Activated CD4-positive, alpha-beta T cell treated with anti-CD3 and anti-CD28 coated beads for 24 hours (primary cell): ENCODE measurements around the gene ABR.
A peak's percentile ranks its signal among the peaks of the same experiment; 100 is the strongest.

ENCODE experiments used
- DNase-seq, 2 donors: peaks; one replicate each; pipeline ENCODE4 v3.0.0-alpha.2; 2020; ENCODE audit warnings: low read depth in 2 of 2

ABR gene

DNA sequence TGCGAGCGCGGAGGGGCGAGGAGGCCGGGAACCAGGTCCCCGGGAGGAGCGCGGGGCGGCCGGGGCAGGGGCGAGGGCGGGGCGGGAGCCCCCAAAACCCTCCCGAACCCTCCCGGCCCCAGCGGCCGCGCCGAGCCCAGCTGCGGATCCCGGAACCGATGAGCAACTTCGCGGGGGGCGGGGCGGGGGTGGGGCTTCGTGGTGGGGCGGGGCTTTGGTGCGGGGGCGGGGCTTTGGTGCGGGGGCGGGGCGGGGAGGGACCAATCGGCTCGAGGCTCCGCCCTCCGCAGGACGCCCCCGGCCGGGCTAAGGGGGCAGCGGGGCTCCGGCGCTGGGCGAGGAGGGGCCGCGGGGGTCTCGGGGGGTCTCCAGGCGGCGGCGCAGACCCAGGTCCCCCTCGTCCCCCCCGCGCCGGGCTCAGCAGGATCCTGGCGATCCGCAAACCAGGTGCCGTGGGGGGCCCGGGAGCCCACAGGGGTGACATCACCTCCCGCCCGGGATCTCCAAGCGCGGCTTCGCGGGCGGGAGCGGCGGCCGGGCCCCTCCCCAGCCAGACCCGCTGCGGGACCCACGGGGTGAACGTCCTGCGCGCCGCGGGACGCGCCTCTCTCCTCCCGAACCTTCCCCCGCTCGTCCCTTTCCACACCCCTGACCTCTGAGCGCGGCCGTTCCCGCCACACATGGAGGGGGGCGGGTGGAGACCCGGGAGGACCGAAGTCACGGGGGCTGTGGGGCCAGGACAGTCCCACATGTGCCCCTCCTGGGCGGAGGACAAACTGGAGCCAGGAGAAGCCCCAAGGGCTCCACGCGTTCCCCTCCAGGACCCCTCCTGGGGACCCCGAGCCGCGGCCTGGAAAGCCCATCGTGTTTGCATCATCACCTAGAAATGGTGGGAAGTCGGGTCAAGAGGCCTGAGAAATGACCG is at the start of gene ABR:
Gene ABR (minus strand): TSS at position 164 of the 925 bp plus-strand sequence. CDS start 254 bp downstream, outside the sequence.
- peak in 1 of 2 donors; percentile 40 for DNase-seq

DNA sequence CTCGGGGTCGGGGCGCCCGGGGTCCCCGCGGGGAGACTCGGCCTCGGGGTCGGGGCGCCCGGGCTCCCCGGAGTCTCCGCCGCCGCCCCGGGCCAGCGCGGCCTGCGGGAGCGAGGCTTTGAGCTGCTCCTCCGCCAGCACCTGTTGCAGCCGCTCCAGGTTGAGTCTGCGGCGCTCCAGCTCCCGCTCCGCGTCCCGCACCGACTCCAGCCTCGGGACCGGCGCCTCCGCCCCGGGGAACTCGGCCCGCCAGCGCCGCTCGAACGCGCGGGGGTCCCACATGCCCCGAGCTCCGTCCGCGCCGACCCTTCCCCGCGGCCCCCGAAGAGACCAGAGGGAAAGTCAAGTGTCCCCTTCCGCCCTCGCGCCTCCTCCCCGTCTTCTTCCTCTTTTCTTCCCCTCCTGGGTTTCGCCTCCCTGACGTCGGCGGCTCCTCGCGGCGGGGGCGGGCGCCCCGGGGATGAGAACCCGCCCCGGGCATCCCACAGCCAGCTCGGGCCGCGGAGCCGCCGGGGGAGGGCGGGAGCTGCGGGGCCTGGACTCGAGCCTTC is 49.6 kb upstream of the ABR start:
- peak in 1 of 2 donors; percentile 14 for DNase-seq

DNA sequence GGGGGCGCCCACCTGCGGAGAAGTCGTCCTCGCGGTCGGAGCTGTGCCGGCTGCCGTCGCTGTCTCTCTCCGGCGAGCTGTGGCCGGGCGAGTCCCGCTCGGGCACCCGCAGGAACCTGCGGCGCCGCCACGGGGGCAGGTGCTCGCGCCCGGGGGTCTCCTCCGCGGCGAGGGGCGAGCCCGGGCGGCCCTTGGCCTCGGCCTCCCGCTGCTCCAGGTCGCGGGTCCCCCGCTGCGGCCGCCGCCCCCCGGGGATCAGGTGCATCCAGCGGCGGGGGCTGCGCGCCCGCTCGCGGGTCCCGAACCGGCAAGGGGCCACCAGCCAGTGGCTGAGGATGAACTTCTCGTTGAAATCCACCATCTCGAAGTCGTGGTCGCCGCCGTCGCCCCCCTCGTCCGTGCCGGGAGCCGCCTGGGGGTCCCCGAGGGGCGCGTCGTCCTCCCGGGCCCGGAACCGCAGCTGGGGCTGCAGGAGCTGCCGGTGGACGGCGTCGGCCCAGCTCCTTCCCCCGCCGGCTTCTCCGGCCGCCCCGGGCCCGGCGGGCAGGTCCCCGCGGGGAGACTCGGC is 49.1 kb upstream of the ABR start:
- DNase-seq: no peak

DNA sequence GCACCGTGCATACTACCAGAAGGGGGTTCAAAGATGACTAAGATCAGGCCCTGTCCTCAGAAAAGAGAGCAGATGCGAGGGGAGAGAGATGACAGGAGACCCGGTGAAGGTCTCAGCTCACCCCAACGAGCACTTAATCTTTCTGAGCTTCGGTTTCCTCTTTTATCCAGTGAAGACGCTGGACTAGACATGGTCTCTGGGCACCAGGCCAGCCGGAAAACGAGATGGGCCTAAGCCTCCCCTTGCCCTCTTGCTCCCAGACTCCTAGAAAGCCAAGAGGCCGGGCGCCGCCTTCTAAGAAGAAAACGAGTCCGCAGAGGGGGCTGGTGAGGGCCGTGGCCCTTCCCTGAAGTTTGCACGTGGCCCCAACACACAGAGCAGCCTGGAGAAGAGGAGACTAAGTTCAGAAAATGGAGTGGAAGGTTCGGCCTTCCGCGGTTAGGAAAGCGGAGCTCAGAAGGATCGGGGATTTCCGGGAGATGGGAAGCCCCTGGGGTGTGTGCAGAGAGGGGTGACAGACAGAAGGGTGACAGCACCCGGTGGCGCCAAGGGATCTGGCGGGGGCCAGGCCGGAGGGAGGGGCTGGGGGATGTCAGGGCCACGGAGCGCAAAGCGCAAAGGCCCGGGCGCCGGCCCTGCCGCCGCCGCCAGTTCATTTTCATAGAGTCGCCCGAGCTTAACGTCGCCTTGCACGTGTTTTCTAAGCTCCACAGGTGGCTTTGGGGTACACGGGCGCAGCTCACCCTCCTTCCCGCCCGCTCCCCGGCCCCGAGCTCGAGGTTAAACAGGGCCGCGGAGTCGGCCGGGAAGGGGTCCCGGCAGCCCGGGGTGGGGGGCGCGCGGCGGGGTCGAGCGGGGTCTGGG is 48.4 kb upstream of the ABR start:
- no peak for DNase-seq

DNA sequence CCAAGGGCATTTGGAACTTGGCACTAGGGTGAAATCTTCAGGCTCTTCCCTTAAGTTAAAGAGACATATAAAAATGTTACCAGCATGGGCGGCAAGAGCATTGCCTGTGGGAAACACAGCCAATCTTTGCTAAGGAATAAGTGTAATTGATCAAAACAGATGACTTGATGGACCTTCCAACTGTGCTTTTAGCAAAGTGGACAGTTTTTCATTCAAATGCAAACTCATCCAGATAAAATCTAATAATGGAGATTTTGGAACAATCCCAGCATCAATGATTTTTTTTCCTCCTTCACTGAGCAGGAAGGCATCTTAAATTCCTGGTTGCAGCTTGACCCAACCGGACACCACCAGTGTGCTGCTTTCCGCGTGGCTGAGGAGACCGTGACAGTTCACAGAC is 47.6 kb upstream of the ABR start:
- no peak for DNase-seq

DNA sequence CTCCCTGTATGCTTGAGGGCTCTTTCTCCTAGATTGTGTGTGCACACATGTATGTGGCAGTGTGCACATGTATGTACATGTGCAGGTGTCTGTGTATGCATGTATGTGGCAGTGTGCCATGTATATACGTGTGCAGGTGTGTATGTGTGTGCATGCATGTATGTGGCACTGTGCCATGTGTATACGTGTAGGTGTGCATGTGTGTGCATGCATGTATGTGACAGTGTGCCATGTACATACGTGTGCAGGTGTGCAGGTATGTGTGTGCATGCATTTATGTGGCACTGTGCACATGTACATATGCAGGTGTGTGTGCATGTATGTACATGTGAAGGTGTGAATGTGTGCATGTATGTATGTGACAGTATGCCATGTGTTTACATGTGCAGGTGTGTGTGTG is 46.5 kb upstream of the ABR start:
- DNase-seq: no peak

DNA sequence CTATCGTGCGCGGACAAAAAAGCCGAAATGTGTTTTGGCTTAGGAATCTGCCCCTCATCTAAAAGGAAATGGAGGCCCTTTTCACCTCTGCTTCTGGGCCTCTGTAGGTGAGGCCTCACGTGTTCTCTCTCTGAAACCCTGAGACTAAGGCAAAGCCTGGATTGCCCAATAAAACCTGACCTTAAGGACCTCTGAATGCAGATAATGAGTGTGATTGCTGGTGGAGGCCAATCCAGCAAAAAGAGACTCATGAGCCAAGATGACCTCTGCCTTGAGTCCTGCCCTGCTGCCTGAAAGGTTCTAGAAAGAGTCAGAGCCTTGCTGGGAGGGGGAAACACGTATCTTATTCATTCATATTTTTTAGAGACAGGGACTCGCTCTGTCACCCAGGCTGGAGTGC is 44.5 kb upstream of the ABR start:
- no peak for DNase-seq

DNA sequence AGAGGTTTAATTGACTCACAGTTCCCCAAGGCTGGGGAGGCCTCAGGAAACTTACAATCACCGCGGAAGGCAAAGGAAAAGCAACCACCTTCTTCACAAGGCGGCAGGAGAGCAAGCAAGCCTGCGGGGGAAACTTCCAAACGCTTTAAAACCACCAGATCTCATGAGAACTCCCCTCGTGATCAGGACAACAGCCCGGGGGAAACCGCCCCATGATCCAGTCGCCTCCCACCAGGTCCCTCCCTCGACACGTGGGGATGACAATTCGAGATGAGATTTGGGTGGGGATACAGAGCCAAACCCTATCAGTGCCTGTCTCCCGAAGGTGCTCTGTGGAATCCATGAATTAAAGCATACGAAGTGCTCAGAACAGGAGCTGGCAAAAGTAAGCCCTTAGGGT is 43.9 kb upstream of the ABR start:
- DNase-seq: no peak

DNA sequence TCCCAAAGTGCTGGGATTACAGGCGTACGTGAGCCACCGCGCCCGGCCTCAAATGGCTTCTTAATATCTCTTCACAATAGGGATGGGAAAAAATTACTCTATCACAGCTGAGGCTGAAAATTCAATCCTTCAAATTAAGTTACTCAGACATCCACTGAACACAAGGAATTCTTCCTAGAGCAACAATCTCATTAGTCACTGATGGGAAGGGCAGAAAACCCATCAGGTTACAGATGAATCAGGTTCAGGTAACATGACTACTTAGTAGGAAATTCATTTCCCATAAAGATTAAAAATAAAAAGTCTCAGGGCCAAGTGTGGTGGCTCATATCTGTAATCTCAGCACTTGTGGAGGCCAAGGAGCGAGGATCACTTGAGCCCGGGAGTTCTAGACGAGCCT is 42.5 kb upstream of the ABR start:
- DNase-seq: no peak

DNA sequence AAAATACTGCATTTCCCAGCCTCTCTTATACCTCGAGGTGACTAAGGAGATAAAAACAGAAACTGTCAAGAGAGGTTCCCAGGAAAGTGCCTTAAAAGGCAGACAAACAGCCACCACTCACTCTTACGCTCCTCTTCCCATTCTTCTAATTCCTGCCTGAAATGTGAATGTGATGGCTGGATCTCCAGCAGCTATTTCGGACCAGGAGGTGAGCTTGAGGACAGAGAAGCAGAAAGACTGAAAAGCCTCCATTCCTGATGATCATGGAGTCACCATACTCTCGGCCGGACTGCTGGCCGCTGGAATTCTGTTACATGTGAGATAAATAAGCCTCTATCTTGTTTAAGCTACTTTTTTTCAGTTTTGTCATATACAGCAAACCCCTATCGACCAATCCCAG is 41.4 kb upstream of the ABR start:
- DNase-seq: no peak

DNA sequence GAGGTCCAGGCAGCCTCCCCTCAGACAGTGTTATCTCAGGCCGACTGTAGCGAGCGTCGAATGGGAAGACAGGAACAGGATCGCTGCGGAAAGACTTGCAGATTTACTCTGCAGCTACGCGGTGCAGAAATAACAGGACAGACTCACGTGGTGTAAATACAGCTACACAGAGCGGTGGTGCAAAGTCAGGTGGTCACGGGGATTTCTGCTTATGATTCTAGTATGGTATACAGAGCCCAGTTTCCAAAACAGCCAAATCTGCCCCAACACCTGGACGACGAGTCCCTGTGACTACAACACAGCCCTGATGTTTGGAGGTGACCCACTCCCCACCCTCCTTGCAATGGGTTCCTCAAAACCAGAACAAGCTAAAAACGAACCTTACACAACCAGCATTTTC is 40.6 kb upstream of the ABR start:
- DNase-seq: no peak

DNA sequence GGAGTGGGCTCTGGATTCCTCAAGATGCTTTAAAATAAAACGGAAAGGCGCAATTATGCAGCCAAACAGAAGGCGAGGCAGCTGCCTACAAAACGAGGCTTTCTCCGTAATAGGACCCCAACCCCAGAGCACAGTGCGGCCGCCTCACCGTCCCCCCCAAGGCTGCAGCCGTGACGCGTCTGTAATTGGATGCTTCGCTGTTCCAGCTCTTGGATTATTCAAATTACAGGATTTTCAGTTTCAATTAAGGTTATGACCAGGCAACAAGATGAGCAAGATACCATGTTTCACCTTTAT is 37.3 kb upstream of the ABR start:
- no peak for DNase-seq

DNA sequence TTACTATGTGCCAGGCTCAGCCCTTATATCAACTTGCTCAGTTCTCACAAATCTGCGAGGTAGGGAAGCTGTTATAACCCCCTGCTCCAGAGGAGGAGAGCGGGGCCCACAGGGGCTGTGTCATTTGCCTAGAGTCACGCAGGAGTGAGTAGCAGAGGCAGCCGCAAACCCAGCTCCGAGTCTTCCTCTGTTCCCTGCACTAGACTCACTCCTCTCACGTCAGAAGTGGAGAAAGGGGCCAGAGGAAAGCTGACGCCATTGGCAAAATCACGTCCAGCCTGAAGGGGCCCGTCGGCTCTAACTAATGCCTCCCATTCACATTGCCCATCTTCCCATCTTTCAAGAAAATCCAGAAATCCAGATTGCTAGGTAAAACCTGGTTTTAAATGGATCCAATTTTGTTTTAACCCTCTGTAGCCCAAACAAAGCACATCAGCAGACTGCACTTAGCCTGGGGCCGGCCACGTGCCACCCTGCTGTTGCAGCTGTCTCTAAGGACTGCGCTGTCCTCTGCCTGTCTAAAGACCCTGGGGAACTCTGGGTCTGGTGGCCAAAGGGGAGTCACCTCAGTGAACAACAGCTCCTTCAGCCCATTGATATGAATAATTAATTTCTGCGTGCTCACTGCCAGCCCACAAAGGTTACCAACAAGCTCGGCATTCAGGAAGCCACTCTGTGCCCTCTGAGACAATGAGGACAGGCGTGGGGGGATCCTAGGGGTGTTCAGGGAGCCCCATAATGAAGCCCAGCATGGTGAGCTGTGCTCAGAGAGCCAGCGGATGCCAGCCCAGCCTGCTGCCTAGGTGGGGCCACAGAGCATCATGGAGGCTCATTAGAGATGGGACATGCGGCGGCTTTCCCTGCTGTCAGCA is 36.7 kb upstream of the ABR start:
- DNase-seq: no peak

DNA sequence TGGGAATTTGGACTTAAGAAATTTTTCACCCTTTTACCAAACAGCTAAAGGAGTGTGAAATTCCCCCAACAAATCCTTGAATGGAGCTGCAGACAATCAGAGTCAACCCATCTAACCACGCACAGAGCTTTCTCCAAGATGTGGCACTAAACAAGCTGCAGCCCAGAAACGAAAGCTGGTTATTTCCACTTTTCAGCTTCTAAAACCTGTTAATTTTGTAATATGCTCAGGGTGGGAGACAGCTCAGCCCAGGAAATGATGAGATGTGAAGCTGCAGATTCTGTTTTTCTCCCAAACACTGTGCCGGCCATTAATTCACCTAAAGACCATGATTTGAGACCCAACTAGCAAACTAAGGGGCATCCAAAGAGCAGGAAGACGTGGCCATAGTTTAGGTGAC is 33.2 kb upstream of the ABR start:
- DNase-seq: no peak

DNA sequence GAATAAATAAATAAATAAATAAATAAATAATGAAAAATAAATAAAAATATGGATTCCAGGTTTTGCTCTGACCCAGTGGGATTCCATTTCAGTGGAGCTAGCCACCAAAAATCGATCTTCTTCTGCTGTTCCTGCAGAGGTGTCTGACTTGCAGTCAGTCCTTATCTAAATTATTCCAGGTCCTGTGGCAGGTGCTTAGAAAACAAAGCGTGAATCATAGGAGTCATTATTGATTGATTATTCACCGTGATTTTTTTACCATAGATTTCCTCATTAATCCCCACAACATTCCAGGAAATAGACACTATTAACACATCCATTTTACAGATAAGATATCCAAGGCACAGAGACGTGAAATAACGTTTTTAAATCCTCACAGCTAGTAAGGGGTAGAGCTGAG is 31.5 kb upstream of the ABR start:
- no peak for DNase-seq

DNA sequence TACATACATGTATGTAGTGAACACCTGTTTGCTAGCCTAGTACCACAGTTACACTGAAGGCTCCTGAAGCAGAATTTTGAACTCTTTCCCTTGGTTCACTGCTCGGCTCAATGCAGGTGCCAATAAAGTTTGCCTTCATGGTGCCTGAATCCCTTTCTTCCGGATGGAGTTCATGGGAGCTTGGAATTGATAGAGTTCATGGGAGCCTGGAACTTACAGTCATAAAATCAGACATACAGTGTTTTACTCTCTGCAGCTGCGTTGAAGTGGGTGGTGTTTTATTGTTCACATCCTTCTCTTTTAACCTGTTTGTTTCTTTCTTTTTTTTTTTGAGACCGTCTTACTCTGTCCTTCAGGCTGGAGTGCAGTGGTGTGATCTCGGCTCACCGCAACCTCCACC is 29.2 kb upstream of the ABR start:
- no peak for DNase-seq

DNA sequence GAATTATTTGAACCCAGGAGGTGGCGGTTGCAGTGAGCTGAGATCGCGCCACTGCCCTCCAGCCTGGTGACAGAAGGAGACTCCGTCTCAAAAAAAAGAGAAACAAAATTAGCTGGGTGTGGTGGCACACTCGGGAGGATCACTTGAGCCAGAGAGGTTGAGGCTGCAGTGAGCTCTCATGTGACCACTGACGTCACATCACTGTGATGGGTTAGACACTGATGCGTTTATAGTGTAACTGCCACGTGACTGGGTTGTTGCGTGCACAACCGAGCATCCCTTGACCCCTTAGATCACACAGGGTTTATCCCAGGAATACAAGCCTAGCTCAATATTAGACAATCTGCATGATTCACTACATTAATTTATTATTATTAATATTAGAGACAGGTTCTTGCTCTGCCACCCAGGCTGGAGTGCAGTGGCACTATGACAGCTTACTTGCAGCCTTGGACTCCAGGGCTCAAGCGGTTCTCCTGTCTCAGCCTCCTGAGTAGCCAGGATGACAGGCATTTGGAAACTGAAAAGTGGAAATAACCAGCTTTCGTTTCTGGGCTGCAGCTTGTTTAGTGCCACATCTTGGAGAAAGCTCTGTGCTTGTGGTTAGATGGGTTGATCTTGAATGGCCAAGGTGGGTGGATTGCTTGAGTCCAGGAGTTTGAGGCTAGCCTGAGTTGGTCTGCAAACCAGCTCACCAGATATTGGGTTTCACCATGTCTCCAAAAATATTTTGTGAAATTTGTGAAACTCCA is 26.4 kb upstream of the ABR start:
- DNase-seq: no peak

DNA sequence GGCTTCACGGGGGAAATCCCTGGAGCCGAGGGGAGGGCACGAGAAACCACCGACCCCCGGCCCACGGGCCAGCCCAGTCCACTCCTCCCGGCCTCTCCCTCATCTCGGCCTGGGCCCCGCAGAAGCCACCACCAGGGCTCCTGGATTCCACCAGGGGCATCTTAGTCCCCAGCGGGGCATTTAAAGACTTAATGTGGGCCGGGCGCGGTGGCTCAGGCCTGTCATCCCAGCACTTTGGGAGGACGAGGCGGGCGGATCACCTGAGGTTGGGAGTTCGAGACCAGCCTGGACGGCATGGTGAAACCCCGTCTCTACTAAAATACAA is 24.1 kb upstream of the ABR start:
- no peak for DNase-seq

DNA sequence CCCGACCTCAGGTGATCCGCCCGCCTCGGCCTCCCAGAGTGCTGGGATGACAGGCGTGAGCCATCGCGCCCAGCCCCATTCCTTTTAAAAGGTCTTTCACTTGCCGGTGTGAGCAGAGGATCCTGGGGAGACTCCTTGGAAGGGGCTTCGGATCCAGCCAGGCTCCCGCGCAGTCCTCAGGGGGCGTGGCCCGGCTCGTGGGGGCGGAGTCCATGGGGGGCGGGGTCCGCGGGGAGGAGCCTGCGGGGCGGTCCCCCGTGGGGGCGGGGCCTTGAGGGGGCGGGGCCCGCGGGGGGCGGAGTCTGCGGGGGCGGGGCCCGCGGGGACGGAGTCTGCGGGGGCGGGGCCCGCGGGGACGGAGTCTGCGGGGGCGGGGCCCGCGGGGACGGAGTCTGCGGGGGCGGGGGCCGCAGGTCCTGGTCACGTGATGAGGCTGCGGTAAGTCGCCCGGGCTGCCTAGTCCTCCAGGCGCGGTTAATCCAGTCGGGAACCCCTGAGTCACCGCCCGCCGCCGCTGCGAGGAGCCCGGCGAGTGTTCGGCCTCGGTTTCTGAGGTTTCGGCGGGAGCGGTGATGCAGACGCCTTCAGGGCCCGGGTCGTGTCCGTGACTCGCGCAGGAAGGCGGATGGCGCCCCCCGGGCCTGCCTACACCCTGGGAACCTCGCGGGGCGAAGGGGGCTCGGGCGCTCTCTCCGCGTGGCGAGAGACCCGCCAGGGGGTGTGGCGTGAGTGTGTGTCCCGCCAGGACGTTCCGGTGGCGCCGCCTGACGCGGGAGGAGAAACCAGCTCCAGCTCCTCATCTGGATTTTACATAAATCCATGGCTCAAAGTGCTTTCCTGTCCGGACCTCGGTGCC is 23.6 kb upstream of the ABR start:
- DNase-seq: peak in 1 of 2 donors; percentile 27

DNA sequence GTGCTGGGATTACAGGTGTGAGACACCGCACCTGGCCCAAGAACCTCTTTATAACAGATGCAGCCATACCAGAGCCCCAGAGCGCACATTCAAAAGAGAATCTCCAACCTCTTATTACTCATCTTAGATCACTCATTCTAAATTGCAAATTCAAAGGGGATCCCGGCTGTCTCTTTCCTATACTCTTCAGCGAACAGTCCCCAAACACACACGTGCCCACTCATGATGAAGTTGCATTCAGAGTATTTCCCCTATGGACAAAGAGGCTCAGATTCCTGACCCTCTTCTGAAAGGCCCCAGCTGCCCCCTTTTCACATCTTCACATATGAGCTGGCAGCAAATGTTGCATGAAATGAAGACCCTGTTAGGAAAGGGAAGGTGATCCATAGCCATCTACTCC is 22.5 kb upstream of the ABR start:
- no peak for DNase-seq
